H1 (cell line): ENCODE measurements around the gene MPPED1. TPM values are rescaled to one million over a fixed set of nuclear protein-coding genes. Genes with fewer than 3 reads are reported as not detected.

Experiments used
- CTCF ChIA-PET: fragments of 300-600 bp; sonication (Branson Sonifier 250); formaldehyde crosslinking; loops from one replicate; lab custom pipeline; 2021; ENCODE audit not compliant: partially characterized antibody; lab: Charles Lee
- POLR2A ChIA-PET: fragments of 300-600 bp; sonication (Branson Sonifier 250); formaldehyde crosslinking; loops from one replicate; lab custom pipeline; 2021; ENCODE audit warnings: inconsistent platforms; ENCODE audit not compliant: partially characterized antibody; lab: Charles Lee
- DNase-seq, 2 experiments: peaks; one replicate each; pipeline versions ENCODE4 v3.0.0 to v3.0.0-alpha.2; 2010 to 2022; ENCODE audit warnings: low spot score in 2 of 2, low read depth in 1 of 2, mixed read lengths in 1 of 2
- FAIRE-seq: peaks from 2 replicates; lab custom pipeline; 2011; peaks lifted over from hg19 to GRCh38; lab: Jason Lieb, UNC
- H2AFZ ChIP-seq: 2 replicates; pipeline ENCODE4 v1.8.1; 2012; ENCODE audit warnings: low read length, inconsistent platforms
- H2AK5ac ChIP-seq: 2 replicates; pipeline ENCODE4 v1.6.1; 2013; ENCODE audit warnings: low read depth, low read length
- H2BK120ac ChIP-seq: replicated peaks from 2 replicates; pipeline ENCODE3; 2013; ENCODE audit warnings: low read depth, low read length, inconsistent platforms
- H2BK12ac ChIP-seq: 2 replicates; pipeline ENCODE4 v1.6.1; 2013; ENCODE audit warnings: low read depth, low read length
- H2BK15ac ChIP-seq: 2 replicates; pipeline ENCODE4 v1.6.1; 2013; ENCODE audit warnings: low read length
- H2BK20ac ChIP-seq: 2 replicates; pipeline ENCODE4 v1.6.1; 2013; ENCODE audit warnings: low read length
- H2BK5ac ChIP-seq: 2 replicates; pipeline ENCODE4 v1.6.1; 2013; ENCODE audit warnings: low read depth, low read length
- H3K14ac ChIP-seq: 2 replicates; pipeline ENCODE4 v1.6.1; 2013; ENCODE audit warnings: inconsistent platforms; ENCODE audit not compliant: insufficient read length
- H3K18ac ChIP-seq: 2 replicates; pipeline ENCODE4 v1.6.1; 2013; ENCODE audit warnings: low read length; ENCODE audit errors: extremely low read depth
- H3K23ac ChIP-seq: 2 replicates; pipeline ENCODE4 v1.6.1; 2013; ENCODE audit warnings: inconsistent platforms; ENCODE audit not compliant: insufficient read length
- H3K23me2 ChIP-seq: 2 replicates; pipeline ENCODE4 v1.6.1; 2013; ENCODE audit warnings: low read depth, low read length
- H3K27ac ChIP-seq: 2 replicates; pipeline ENCODE4 v1.6.1; 2011; ENCODE audit warnings: low read depth, low read length, inconsistent platforms
- H3K27me3 ChIP-seq, 4 experiments: replicated peaks in 1 of 4; 1 replicate in 1 of 4; 2 replicates in 3 of 4; pipeline versions ENCODE4 v1.6.1 to v1.8.1; 2011 to 2013; ENCODE audit warnings: low read length in 3 of 4, mild to moderate bottlenecking in 3 of 4, inconsistent platforms in 2 of 4, mixed read lengths in 2 of 4, moderate library complexity in 1 of 4; ENCODE audit not compliant: control insufficient read depth in 3 of 4, insufficient read depth in 3 of 4; ENCODE audit errors: extremely low read depth in 1 of 4
- H3K36me3 ChIP-seq, 4 experiments: 2 replicates each; pipeline versions ENCODE4 v1.6.1 to v1.8.1; 2011 to 2013; ENCODE audit warnings: mild to moderate bottlenecking in 4 of 4, low read length in 3 of 4, moderate library complexity in 2 of 4, control low read depth in 1 of 4, inconsistent platforms in 1 of 4; ENCODE audit not compliant: insufficient read depth in 4 of 4, control insufficient read depth in 2 of 4
- H3K4ac ChIP-seq: replicated peaks from 2 replicates; pipeline ENCODE3; 2013; ENCODE audit warnings: low read length, low read depth, mixed read lengths, inconsistent platforms; ENCODE audit not compliant: insufficient read length
- H3K4me1 ChIP-seq, 4 experiments: replicated peaks in 1 of 4; 1 replicate in 1 of 4; 2 replicates in 3 of 4; pipeline versions ENCODE4 v1.6.1 to v1.8.1; 2011 to 2013; ENCODE audit warnings: low read length in 3 of 4, inconsistent platforms in 2 of 4, mixed read lengths in 1 of 4; ENCODE audit not compliant: insufficient read depth in 4 of 4, control insufficient read depth in 3 of 4
- H3K4me2 ChIP-seq, 2 experiments: 2 replicates each; pipeline versions ENCODE4 v1.6.1 to v1.8.1; 2011 to 2013; ENCODE audit warnings: low read depth in 2 of 2, low read length in 2 of 2, control low read depth in 1 of 2, inconsistent platforms in 1 of 2, mild to moderate bottlenecking in 1 of 2; ENCODE audit not compliant: insufficient read depth in 1 of 2
- H3K4me3 ChIP-seq, 4 experiments: fragments of 200-600, 300-600 bp in 1 of 4; sonication (generic), shearing (Covaris generic), sonication (Bioruptor Twin) in 1 of 4; 2 replicates each; pipeline versions ENCODE4 v1.5.1 to v1.8.1; 2011 to 2016; ENCODE audit warnings: low read length in 4 of 4, low read depth in 3 of 4, control low read depth in 2 of 4, inconsistent platforms in 2 of 4, mild to moderate bottlenecking in 2 of 4, mixed read lengths in 1 of 4, moderate library complexity in 1 of 4; ENCODE audit not compliant: insufficient read depth in 2 of 4; ENCODE audit errors: extremely low read depth in 1 of 4
- H3K56ac ChIP-seq: replicated peaks from 2 replicates; pipeline ENCODE3; 2013; ENCODE audit warnings: low read depth, mild to moderate bottlenecking, mixed read lengths, low read length, inconsistent platforms; ENCODE audit not compliant: insufficient read length
- H3K79me1 ChIP-seq: 2 replicates; pipeline ENCODE4 v1.6.1; 2013; ENCODE audit warnings: low read depth, low read length, control low read depth
- H3K79me2 ChIP-seq, 2 experiments: 2 replicates each; pipeline versions ENCODE4 v1.6.1 to v1.8.1; 2012 to 2013; ENCODE audit warnings: low read length in 2 of 2, mild to moderate bottlenecking in 2 of 2, inconsistent platforms in 1 of 2; ENCODE audit not compliant: insufficient read depth in 2 of 2, control insufficient read depth in 1 of 2
- H3K9ac ChIP-seq, 4 experiments: replicated peaks in 1 of 4; 1 replicate in 1 of 4; 2 replicates in 3 of 4; pipeline versions ENCODE4 v1.6.1 to v1.8.1; 2011 to 2013; ENCODE audit warnings: low read depth in 3 of 4, low read length in 3 of 4, control low read depth in 2 of 4, mild to moderate bottlenecking in 2 of 4, moderate library complexity in 2 of 4, inconsistent platforms in 1 of 4; ENCODE audit errors: extremely low read depth in 1 of 4
- H3K9me3 ChIP-seq, 2 experiments: 2 replicates each; pipeline versions ENCODE4 v1.6.1 to v1.8.1; 2012 to 2013; ENCODE audit warnings: mild to moderate bottlenecking in 2 of 2, moderate library complexity in 2 of 2, control low read depth in 1 of 2, inconsistent platforms in 1 of 2, low read depth in 1 of 2, low read length in 1 of 2, mixed read lengths in 1 of 2; ENCODE audit not compliant: insufficient read depth in 2 of 2
- H4K20me1 ChIP-seq, 2 experiments: replicated peaks in 1 of 2; 2 replicates each; pipeline versions ENCODE3 to v1.8.1; 2011 to 2013; ENCODE audit warnings: inconsistent platforms in 2 of 2, low read length in 2 of 2, mild to moderate bottlenecking in 1 of 2; ENCODE audit not compliant: insufficient read depth in 2 of 2, control insufficient read depth in 1 of 2
- H4K5ac ChIP-seq: 2 replicates; pipeline ENCODE4 v1.6.1; 2013; ENCODE audit warnings: low read length, low read depth, mixed read lengths, inconsistent platforms; ENCODE audit not compliant: insufficient read length
- H4K8ac ChIP-seq: 2 replicates; pipeline ENCODE4 v1.8.0; 2013; ENCODE audit warnings: mild to moderate bottlenecking, moderate library complexity, low read length, inconsistent platforms; ENCODE audit not compliant: insufficient read depth; ENCODE audit errors: extremely low read depth
- H4K91ac ChIP-seq: replicated peaks from 2 replicates; pipeline ENCODE3; 2013; ENCODE audit warnings: low read length, mixed read lengths, inconsistent platforms; ENCODE audit not compliant: insufficient read length
- BACH1 ChIP-seq: IDR thresholded peaks from 2 replicates; pipeline ENCODE4 v1.6.1; 2012; ENCODE audit warnings: low read length, improper control_type of control experiment
- CTBP2 ChIP-seq: IDR thresholded peaks from 2 replicates; pipeline ENCODE4 v1.7.0; 2011; ENCODE audit warnings: borderline replicate concordance, mild to moderate bottlenecking, moderate library complexity, mixed read lengths, low read length; ENCODE audit not compliant: insufficient read depth, insufficient read length
- KDM1A ChIP-seq: fragments of 200-600, 300-600 bp; sonication (generic); IDR thresholded peaks from 2 replicates; pipeline ENCODE4 v1.7.1; 2016; ENCODE audit warnings: mild to moderate bottlenecking, low read length, borderline replicate concordance
- SP2 ChIP-seq: IDR thresholded peaks from 2 replicates; pipeline ENCODE4 v1.6.1; 2012; ENCODE audit warnings: mild to moderate bottlenecking, low read length, inconsistent platforms
- ZNF274 ChIP-seq: IDR thresholded peaks from 2 replicates; pipeline ENCODE4 v1.7.0; 2012; ENCODE audit warnings: low read length, borderline replicate concordance; ENCODE audit errors: extremely low read depth
- WGBS, 2 experiments: shearing (Covaris generic) in 1 of 2; methylation state at CpG; one replicate each; pipeline versions ENCODE4 v1.1.6 to v1.1.7; 2013 to 2015; ENCODE audit warnings: low lambda C conversion rate in 2 of 2, mixed read lengths in 2 of 2, inconsistent platforms in 1 of 2, low coverage in 1 of 2, missing lambda C conversion rate in 1 of 2; ENCODE audit not compliant: insufficient replicate concordance in 2 of 2, insufficient coverage in 1 of 2, insufficient read length in 1 of 2; ENCODE audit errors: extremely low coverage in 1 of 2, missing lambda C conversion rate in 1 of 2; 5-methylcytosine and 5-hydroxymethylcytosine counted together
- polyA plus RNA-seq, 7 experiments: library from polyadenylated mRNA; depleted of rRNA in 3 of 7; stranded (reverse) in 5 of 7; unstranded in 2 of 7; fragments of >200 nt in 5 of 7; fragments of 200-250 nt in 2 of 7; gene quantifications; 1 replicate in 5 of 7; 2 replicates in 1 of 7; 4 replicates in 1 of 7; pipeline versions ENCODE4 v1.2.1 to v1.2.3, GENCODE V29; 2011 to 2013; ENCODE audit warnings: missing spikeins in 2 of 7, mixed read lengths in 2 of 7
- total RNA-seq: library from RNA; stranded (reverse); fragmentation: NEBNext Ultra II Directional; extraction: Animal tissue kit (Norgen Biotek cat#: 25700); gene quantifications from 2 replicates; pipeline ENCODE4 v1.2.1, GENCODE V29; 2021
- TF ChIP-seq, protein P1 (sequence below): IDR thresholded peaks from 2 replicates; pipeline ENCODE4 v1.6.1; 2012; ENCODE audit warnings: inconsistent platforms

MPPED1 gene
- total and polyA plus RNA-seq, 2 of the 8 experiments (the other 6 are each of a cell fraction or from before 2014, with no cell fraction given), result 0.29 to 0.37 TPM

DNA sequence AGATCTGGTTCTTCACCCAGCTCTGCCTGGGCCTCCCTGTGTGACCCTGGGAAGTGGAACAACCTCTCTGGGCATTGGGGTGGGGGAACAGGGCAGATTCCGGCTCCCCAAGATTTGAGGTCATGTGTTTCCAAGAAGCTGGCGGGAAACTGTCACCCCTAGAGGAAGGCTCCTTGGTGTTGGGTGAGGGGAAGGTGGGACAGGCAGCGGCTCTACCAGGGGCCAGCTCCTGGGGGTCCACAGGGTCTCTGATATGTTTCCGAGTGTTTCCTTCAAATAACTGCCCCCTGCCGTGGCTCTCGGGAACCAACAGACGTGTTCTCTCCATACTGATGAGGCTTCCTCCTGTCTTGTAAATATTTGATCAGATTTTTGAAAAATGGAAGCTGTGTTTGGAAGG lies 78.5 kb downstream of the MPPED1 start:
- Histone ChIP-seq H2BK12ac (no peak overlapping the region), H4K5ac (no peak overlapping the region), H2BK20ac (no peak overlapping the region), H3K36me3 (no peaks in the 10 kb centered on the region), H3K23ac (no peak overlapping the region), H3K4me2 (no peak overlapping the region), H3K4me3 (no peak overlapping the region), H2BK5ac (no peak overlapping the region), H3K23me2 (peaks cover 14% of the 10 kb centered on the region; the same call in 1 of the 2 replicates), H3K18ac (no peak overlapping the region), H4K20me1 (peaks cover 0 to 6% of the 10 kb centered on the region in 2 experiments), H3K56ac (no peak overlapping the region), H4K91ac (no peak overlapping the region), H2BK15ac (no peak overlapping the region), H2AFZ (no peak overlapping the region), H4K8ac (no peak overlapping the region), H3K79me2 (no peaks in the 10 kb centered on the region), H3K9me3 (peaks cover 6 to 7% of the 10 kb centered on the region in 2 experiments; a peak in 1 of 4 replicates), H3K27ac (no peak overlapping the region), H3K27me3 (no peaks in the 10 kb centered on the region), H3K9ac (no peak overlapping the region), H3K79me1 (no peaks in the 10 kb centered on the region), H2BK120ac (no peak overlapping the region), H3K4me1 (no peaks in the 10 kb centered on the region; a peak in 1 of 7 replicates), H3K4ac (no peak overlapping the region), H2AK5ac (no peak overlapping the region), H3K14ac (no peak overlapping the region)
- CTCF ChIA-PET, result interaction anchor here (0.6 to 1.8 kb wide), 3 partner anchors 12 to 216 kb away, joined by 3 to 5 read pairs (median 5); no protein-coding TSS in a partner anchor
- POLR2A ChIA-PET, result interaction anchor here (1.0 kb wide), 1 partner anchor 10 kb away, joined by 3 read pairs; no protein-coding TSS in a partner anchor
- DNase-seq, result no peak
- no peak for TF ChIP-seq SP2
- TF ChIP-seq KDM1A, result no peak
- no peak for TF ChIP-seq ZNF274
- TF ChIP-seq BACH1, result no peak
- TF ChIP-seq, protein P1, sequence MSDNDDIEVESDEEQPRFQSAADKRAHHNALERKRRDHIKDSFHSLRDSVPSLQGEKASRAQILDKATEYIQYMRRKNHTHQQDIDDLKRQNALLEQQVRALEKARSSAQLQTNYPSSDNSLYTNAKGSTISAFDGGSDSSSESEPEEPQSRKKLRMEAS, result no peak
- TF ChIP-seq CTBP2, result no peak
- no peak for FAIRE-seq
- WGBS, 2 experiments, result 96% methylated on average over 5 of the region's 7 CpGs; no CpG with 5 or more reads in 1 of the 2 experiments
